ENCODE results near the gene CACHD1.
A peak's percentile ranks its signal among the peaks of the same experiment; 100 is the strongest.

CACHD1 gene

GRCh38 chr1:64664299-64664698, 194.4 kb downstream of the CACHD1 start:
- no peaks in the 10 kb centered on the region for H3K4me1 ChIP-seq (ENCODE audit: low read length)
- no peak overlapping the region for H3K4me3 ChIP-seq (ENCODE audit: low read length)
- no peaks in the 10 kb centered on the region for H3K27me3 ChIP-seq (ENCODE audit: low read depth, low read length)
- no peak overlapping the region for H3K4me2 ChIP-seq (ENCODE audit: low read length)
- no peaks in the 10 kb centered on the region for H3K9me3 ChIP-seq (ENCODE audit: insufficient read depth, low read length)
- no peak overlapping the region for H3K27ac ChIP-seq (ENCODE audit: low read length)
- no peaks in the 10 kb centered on the region for H3K79me2 ChIP-seq (ENCODE audit: low read length)
- H2AFZ ChIP-seq (ENCODE audit: low read depth, low read length) = no peak overlapping the region
- no peak overlapping the region for H3K9ac ChIP-seq (ENCODE audit: low read length)
- H4K20me1 ChIP-seq (ENCODE audit: insufficient read depth, low read length) = no peaks in the 10 kb centered on the region
- no peak for TF ChIP-seq EZH2phosphoT487 (IDR thresholded peaks at IDR 0.05; ENCODE audit: low read depth)
- no peak for TF ChIP-seq CTCF (IDR thresholded peaks at IDR 0.05; ENCODE audit: low read depth, low read length)
- H3K36me3 ChIP-seq (replicated peaks; ENCODE audit: low read depth, low read length) = no peaks in the 10 kb centered on the region

GRCh38 chr1:64669098-64669675, 199.3 kb downstream of the CACHD1 start:
- no peaks in the 10 kb centered on the region for H3K79me2 ChIP-seq (ENCODE audit: low read length)
- H3K36me3 ChIP-seq (replicated peaks; ENCODE audit: low read depth, low read length) = no peaks in the 10 kb centered on the region
- no peak overlapping the region for H3K9ac ChIP-seq (ENCODE audit: low read length)
- no peaks in the 10 kb centered on the region for H3K27me3 ChIP-seq (ENCODE audit: low read depth, low read length)
- H3K27ac ChIP-seq (ENCODE audit: low read length) = no peak overlapping the region
- no peak overlapping the region for H2AFZ ChIP-seq (ENCODE audit: low read depth, low read length)
- TF ChIP-seq EZH2phosphoT487 (IDR thresholded peaks at IDR 0.05; ENCODE audit: low read depth) = no peak
- TF ChIP-seq CTCF (IDR thresholded peaks at IDR 0.05; ENCODE audit: low read depth, low read length) = no peak
- H3K4me2 ChIP-seq (ENCODE audit: low read length) = no peak overlapping the region
- H3K4me3 ChIP-seq (ENCODE audit: low read length) = no peak overlapping the region
- H4K20me1 ChIP-seq (ENCODE audit: insufficient read depth, low read length) = no peaks in the 10 kb centered on the region
- H3K4me1 ChIP-seq (ENCODE audit: low read length) = no peaks in the 10 kb centered on the region
- no peaks in the 10 kb centered on the region for H3K9me3 ChIP-seq (ENCODE audit: insufficient read depth, low read length)

GRCh38 chr1:64675718-64676345, 205.9 kb downstream of the CACHD1 start:
- no peak overlapping the region for H3K4me3 ChIP-seq (ENCODE audit: low read length)
- H3K36me3 ChIP-seq (replicated peaks; ENCODE audit: low read depth, low read length) = no peaks in the 10 kb centered on the region
- H3K9me3 ChIP-seq (ENCODE audit: insufficient read depth, low read length) = no peaks in the 10 kb centered on the region
- no peaks in the 10 kb centered on the region for H4K20me1 ChIP-seq (ENCODE audit: insufficient read depth, low read length)
- no peak overlapping the region for H3K27ac ChIP-seq (ENCODE audit: low read length)
- H3K4me1 ChIP-seq (ENCODE audit: low read length) = no peaks in the 10 kb centered on the region
- H3K9ac ChIP-seq (ENCODE audit: low read length) = no peak overlapping the region
- no peak overlapping the region for H2AFZ ChIP-seq (ENCODE audit: low read depth, low read length)
- no peaks in the 10 kb centered on the region for H3K79me2 ChIP-seq (ENCODE audit: low read length)
- no peak overlapping the region for H3K4me2 ChIP-seq (ENCODE audit: low read length)
- H3K27me3 ChIP-seq (ENCODE audit: low read depth, low read length) = no peaks in the 10 kb centered on the region
- TF ChIP-seq CTCF (IDR thresholded peaks at IDR 0.05; ENCODE audit: low read depth, low read length) (peak; percentile 40), EZH2phosphoT487 (IDR thresholded peaks at IDR 0.05; ENCODE audit: low read depth) (no peak)

GRCh38 chr1:64676386-64676785, 206.5 kb downstream of the CACHD1 start:
- Histone ChIP-seq H3K27me3 (ENCODE audit: low read depth, low read length) (no peaks in the 10 kb centered on the region), H3K9me3 (ENCODE audit: insufficient read depth, low read length) (no peaks in the 10 kb centered on the region), H3K27ac (ENCODE audit: low read length) (no peak overlapping the region), H3K4me3 (ENCODE audit: low read length) (no peak overlapping the region), H3K4me1 (ENCODE audit: low read length) (no peaks in the 10 kb centered on the region), H4K20me1 (ENCODE audit: insufficient read depth, low read length) (no peaks in the 10 kb centered on the region), H3K4me2 (ENCODE audit: low read length) (no peak overlapping the region), H2AFZ (ENCODE audit: low read depth, low read length) (no peak overlapping the region), H3K79me2 (ENCODE audit: low read length) (no peaks in the 10 kb centered on the region), H3K9ac (ENCODE audit: low read length) (no peak overlapping the region), H3K36me3 (replicated peaks; ENCODE audit: low read depth, low read length) (no peaks in the 10 kb centered on the region)
- TF ChIP-seq CTCF (IDR thresholded peaks at IDR 0.05; ENCODE audit: low read depth, low read length) (no peak), EZH2phosphoT487 (IDR thresholded peaks at IDR 0.05; ENCODE audit: low read depth) (no peak)
